Endothelial cell of umbilical vein (primary cell): ENCODE measurements around the gene CD80. TPM values are rescaled to one million over a fixed set of nuclear protein-coding genes. Genes with fewer than 3 reads are reported as not detected.

Source experiments
- BruUV-seq: library from RNA; stranded (reverse); fragments of 400-500 nt; replicated peaks from 2 replicates; lab custom pipeline; 2021; lab: Mats Ljungman, UMichigan
- CTCF ChIA-PET: fragments of 300-600, 350-600 bp; sonication (Branson Sonifier 250); formaldehyde crosslinking; loops from one replicate; lab custom pipeline; 2021; ENCODE audit warnings: antibody characterized with exemption, inconsistent platforms; lab: Charles Lee
- POLR2A ChIA-PET: fragments of 300-600, 350-600 bp; sonication (Branson Sonifier 250); formaldehyde crosslinking; loops from one replicate; lab custom pipeline; 2021; ENCODE audit warnings: antibody characterized with exemption, inconsistent platforms; lab: Charles Lee
- DNase-seq: peaks from one replicate; pipeline ENCODE4 v3.0.0-alpha.2; 2011; ENCODE audit warnings: low read depth, low spot score
- FAIRE-seq: peaks from 2 replicates; lab custom pipeline; 2011; peaks lifted over from hg19 to GRCh38; lab: Jason Lieb, UNC
- H2AFZ ChIP-seq: 2 replicates; pipeline ENCODE4 v1.6.0; 2012; ENCODE audit warnings: low read depth, low read length, control low read depth, inconsistent platforms
- H3K27ac ChIP-seq: 2 replicates; pipeline ENCODE4 v1.5.1; 2011; ENCODE audit warnings: low read depth, mild to moderate bottlenecking, control low read depth, low read length, moderate library complexity; ENCODE audit not compliant: insufficient read depth
- H3K27me3 ChIP-seq, 2 experiments: 2 replicates each; pipeline versions ENCODE4 v1.6.0 to v1.6.1; 2011; ENCODE audit warnings: low read length in 2 of 2, mixed read lengths in 1 of 2; ENCODE audit not compliant: control insufficient read depth in 2 of 2, insufficient read depth in 2 of 2
- H3K36me3 ChIP-seq, 2 experiments: 2 replicates in 1 of 2; 3 replicates in 1 of 2; pipeline ENCODE4 v1.5.1; 2011; ENCODE audit warnings: low read length in 2 of 2, mild to moderate bottlenecking in 1 of 2, moderate library complexity in 1 of 2; ENCODE audit not compliant: control insufficient read depth in 2 of 2, insufficient read depth in 2 of 2; ENCODE audit errors: extremely low read depth in 1 of 2
- H3K4me1 ChIP-seq: 3 replicates; pipeline ENCODE4 v1.5.1; 2011; ENCODE audit warnings: mild to moderate bottlenecking, low read length; ENCODE audit not compliant: control insufficient read depth, insufficient read depth; ENCODE audit errors: extremely low read depth
- H3K4me2 ChIP-seq: 2 replicates; pipeline ENCODE4 v1.6.1; 2011; ENCODE audit warnings: low read length, control low read depth, mixed read lengths; ENCODE audit not compliant: insufficient read depth
- H3K4me3 ChIP-seq, 3 experiments: fragments of 200-600 bp in 1 of 3; sonication (generic), shearing (Covaris generic) in 1 of 3; replicated peaks in 1 of 3; 2 replicates each; pipeline ENCODE4 v1.5.1; 2011 to 2016; ENCODE audit warnings: control low read depth in 3 of 3, low read length in 3 of 3, mild to moderate bottlenecking in 2 of 3, inconsistent platforms in 1 of 3, low read depth in 1 of 3, moderate library complexity in 1 of 3; ENCODE audit not compliant: insufficient read depth in 1 of 3
- H3K79me2 ChIP-seq: 2 replicates; pipeline ENCODE4 v1.6.0; 2012; ENCODE audit warnings: low read length, inconsistent platforms; ENCODE audit not compliant: control insufficient read depth, insufficient read depth
- H3K9ac ChIP-seq: replicated peaks from 2 replicates; pipeline ENCODE3; 2011; ENCODE audit warnings: low read length, control low read depth; ENCODE audit not compliant: insufficient read depth; ENCODE audit errors: extremely low read depth
- H3K9me1 ChIP-seq: replicated peaks from 3 replicates; pipeline ENCODE4 v1.6.0; 2011; ENCODE audit warnings: mild to moderate bottlenecking, low read length; ENCODE audit not compliant: control insufficient read depth, insufficient read depth; ENCODE audit errors: extremely low read depth
- H3K9me3 ChIP-seq: replicated peaks from 2 replicates; pipeline ENCODE4 v1.5.1; 2012; ENCODE audit warnings: low read length, inconsistent platforms; ENCODE audit not compliant: control insufficient read depth, insufficient read depth
- H4K20me1 ChIP-seq: replicated peaks from 2 replicates; pipeline ENCODE3; 2011; ENCODE audit warnings: mild to moderate bottlenecking, low read length; ENCODE audit not compliant: control insufficient read depth, insufficient read depth; ENCODE audit errors: extremely low read depth
- EZH2 ChIP-seq: IDR thresholded peaks from 2 replicates; pipeline ENCODE4 v1.6.1; 2012; ENCODE audit warnings: borderline replicate concordance, low read depth, mild to moderate bottlenecking, moderate library complexity, low read length, inconsistent platforms; ENCODE audit not compliant: severe bottlenecking
- FOS ChIP-seq: IDR thresholded peaks from 2 replicates; pipeline ENCODE4 v1.6.1; 2011; ENCODE audit warnings: mild to moderate bottlenecking, low read length, moderate library complexity, borderline replicate concordance; ENCODE audit not compliant: insufficient read depth
- GATA2 ChIP-seq: IDR thresholded peaks from 2 replicates; pipeline ENCODE4 v1.7.0; 2011; ENCODE audit warnings: low read depth, mild to moderate bottlenecking, moderate library complexity, mixed read lengths, low read length; ENCODE audit not compliant: insufficient read length, insufficient read depth
- JUN ChIP-seq: IDR thresholded peaks from 2 replicates; pipeline ENCODE4 v1.6.1; 2011; ENCODE audit warnings: borderline replicate concordance, low read depth; ENCODE audit not compliant: insufficient read length, insufficient read depth
- MYC ChIP-seq: IDR thresholded peaks from one replicate; pipeline ENCODE4 v1.6.1; 2011; ENCODE audit warnings: mild to moderate bottlenecking, low read depth, low read length
- POLR2A ChIP-seq: IDR thresholded peaks from 2 replicates; pipeline ENCODE4 v1.6.1; 2012; ENCODE audit warnings: low read depth, mild to moderate bottlenecking, control low read depth, low read length
- POLR2AphosphoS5 ChIP-seq: IDR thresholded peaks from 2 replicates; pipeline ENCODE4 v1.6.1; 2012; ENCODE audit warnings: low read depth, mild to moderate bottlenecking, control low read depth, low read length, moderate library complexity; ENCODE audit not compliant: insufficient read depth
- dilution Hi-C: fragments of 300-500 bp; cut with MboI; formaldehyde crosslinking; loops from one replicate; pipeline ENCODE4 v1.15.0; 2019; ENCODE audit warnings: low sequenced_read_pairs; ENCODE audit not compliant: extremely low pct_ligation_motif_present
- intact Hi-C: fragments of 100-400 bp; cut with micrococcal nuclease; formaldehyde crosslinking; loops from one replicate; pipeline ENCODE4 v1.10.0; 2022
- polyA plus RNA-seq, 4 experiments: library from polyadenylated mRNA; depleted of rRNA in 3 of 4; stranded (reverse) in 3 of 4; unstranded in 1 of 4; fragments of >200 nt; gene quantifications; 2 replicates each; pipeline versions ENCODE4 v1.2.1 to v1.2.3, GENCODE V29; 2011 to 2012; ENCODE audit warnings: missing spikeins in 1 of 4
- total RNA-seq: library from RNA; stranded (reverse); gene quantifications from 2 replicates; pipeline ENCODE4 v1.2.3, GENCODE V29; 2021
- TF ChIP-seq, protein P1 (sequence below): IDR thresholded peaks from 2 replicates; pipeline ENCODE4 v1.6.1; 2011; ENCODE audit not compliant: insufficient read depth, insufficient read length
- TF ChIP-seq, protein P2 (sequence below), 2 donors: IDR thresholded peaks; 1 replicate in 1 of 2; 2 replicates in 1 of 2; pipeline ENCODE4 v1.5.1; 2011; ENCODE audit warnings: low read length in 2 of 2, mild to moderate bottlenecking in 2 of 2, moderate library complexity in 2 of 2, control low read depth in 1 of 2, inconsistent platforms in 1 of 2, low read depth in 1 of 2; ENCODE audit not compliant: insufficient read depth in 1 of 2; ENCODE audit errors: extremely low read depth in 1 of 2

CD80 gene
- total and polyA plus RNA-seq, 2 donors (not counting 3 experiments of a cell fraction or from before 2014, with no cell fraction given) = not detected

DNA sequence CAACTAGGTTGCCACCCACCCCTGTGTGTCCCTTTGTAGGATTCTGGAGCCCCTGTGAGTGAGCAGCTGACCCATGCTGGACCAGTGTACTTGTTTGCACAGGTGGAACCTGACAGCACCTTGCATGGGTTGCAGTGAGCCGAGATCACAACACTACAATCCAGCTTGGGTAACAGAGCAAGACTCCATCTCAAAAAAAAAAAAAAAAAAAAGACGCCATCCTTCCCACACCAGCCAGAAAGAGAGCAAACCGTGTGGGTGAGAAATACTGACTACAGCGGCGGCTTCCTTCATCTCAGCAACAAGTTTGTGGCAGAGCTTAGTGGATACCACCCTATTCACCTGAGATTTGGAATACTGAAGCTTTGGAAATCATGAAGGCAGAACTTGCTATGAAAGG is 746 bp upstream of the CD80 start:
- FAIRE-seq = no peak
- dilution Hi-C loops = no loop called here
- no TSS peak for BruUV-seq
- Histone ChIP-seq H3K9me3 (no peaks in the 10 kb centered on the region), H3K27ac (no peak overlapping the region), H3K4me1 (no peaks in the 10 kb centered on the region), H2AFZ (no peak overlapping the region), H3K27me3 (peaks cover 0 to 13% of the 10 kb centered on the region in 2 experiments), H4K20me1 (no peaks in the 10 kb centered on the region), H3K79me2 (no peaks in the 10 kb centered on the region), H3K9ac (no peak overlapping the region), H3K36me3 (no peaks in the 10 kb centered on the region), H3K4me3 (no peak overlapping the region), H3K9me1 (no peaks in the 10 kb centered on the region), H3K4me2 (no peak overlapping the region)
- no peak for TF ChIP-seq MYC
- TF ChIP-seq EZH2 = no peak
- TF ChIP-seq, protein P1, sequence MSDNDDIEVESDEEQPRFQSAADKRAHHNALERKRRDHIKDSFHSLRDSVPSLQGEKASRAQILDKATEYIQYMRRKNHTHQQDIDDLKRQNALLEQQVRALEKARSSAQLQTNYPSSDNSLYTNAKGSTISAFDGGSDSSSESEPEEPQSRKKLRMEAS = no peak
- no peak for TF ChIP-seq FOS
- TF ChIP-seq GATA2 = no peak
- no peak for TF ChIP-seq POLR2AphosphoS5
- TF ChIP-seq POLR2A = no peak
- TF ChIP-seq, protein P2, sequence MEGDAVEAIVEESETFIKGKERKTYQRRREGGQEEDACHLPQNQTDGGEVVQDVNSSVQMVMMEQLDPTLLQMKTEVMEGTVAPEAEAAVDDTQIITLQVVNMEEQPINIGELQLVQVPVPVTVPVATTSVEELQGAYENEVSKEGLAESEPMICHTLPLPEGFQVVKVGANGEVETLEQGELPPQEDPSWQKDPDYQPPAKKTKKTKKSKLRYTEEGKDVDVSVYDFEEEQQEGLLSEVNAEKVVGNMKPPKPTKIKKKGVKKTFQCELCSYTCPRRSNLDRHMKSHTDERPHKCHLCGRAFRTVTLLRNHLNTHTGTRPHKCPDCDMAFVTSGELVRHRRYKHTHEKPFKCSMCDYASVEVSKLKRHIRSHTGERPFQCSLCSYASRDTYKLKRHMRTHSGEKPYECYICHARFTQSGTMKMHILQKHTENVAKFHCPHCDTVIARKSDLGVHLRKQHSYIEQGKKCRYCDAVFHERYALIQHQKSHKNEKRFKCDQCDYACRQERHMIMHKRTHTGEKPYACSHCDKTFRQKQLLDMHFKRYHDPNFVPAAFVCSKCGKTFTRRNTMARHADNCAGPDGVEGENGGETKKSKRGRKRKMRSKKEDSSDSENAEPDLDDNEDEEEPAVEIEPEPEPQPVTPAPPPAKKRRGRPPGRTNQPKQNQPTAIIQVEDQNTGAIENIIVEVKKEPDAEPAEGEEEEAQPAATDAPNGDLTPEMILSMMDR (IDR thresholded peaks at IDR 0.05; ENCODE audit: extremely low read depth in 1 of 2, insufficient read depth in 1 of 2, low read depth in 1 of 2, low read length in 2 of 2) = no peak
- no peak for TF ChIP-seq JUN
- no peak for DNase-seq
- ChIA-PET CTCF (no interaction called here), POLR2A (no interaction called here)
- intact Hi-C loops = no loop called here
